GM10248 (cell line): ENCODE data around the gene FUT3.

ENCODE experiments used
- CTCF ChIA-PET: fragments of 300-600 bp; sonication (Branson Sonifier 250); formaldehyde crosslinking; extraction: SDS; loops from one replicate; lab custom pipeline; 2021; ENCODE audit warnings: antibody characterized with exemption; lab: Yijun Ruan, JAX
- POLR2A ChIA-PET: fragments of 350-650 bp; sonication (Branson Sonifier 250); formaldehyde crosslinking; extraction: SDS; loops from one replicate; lab custom pipeline; 2020; ENCODE audit warnings: antibody characterized with exemption; lab: Yijun Ruan, JAX
- DNase-seq: peaks from one replicate; pipeline ENCODE4 v3.0.0; 2012; ENCODE audit errors: extremely low spot score
- TF ChIP-seq, protein P1 (sequence below): IDR thresholded peaks from 2 replicates; pipeline ENCODE4 v1.5.1; 2012; ENCODE audit warnings: mild to moderate bottlenecking, low read depth; ENCODE audit errors: extremely low read depth, missing control alignments, control extremely low read depth

FUT3 gene

DNA sequence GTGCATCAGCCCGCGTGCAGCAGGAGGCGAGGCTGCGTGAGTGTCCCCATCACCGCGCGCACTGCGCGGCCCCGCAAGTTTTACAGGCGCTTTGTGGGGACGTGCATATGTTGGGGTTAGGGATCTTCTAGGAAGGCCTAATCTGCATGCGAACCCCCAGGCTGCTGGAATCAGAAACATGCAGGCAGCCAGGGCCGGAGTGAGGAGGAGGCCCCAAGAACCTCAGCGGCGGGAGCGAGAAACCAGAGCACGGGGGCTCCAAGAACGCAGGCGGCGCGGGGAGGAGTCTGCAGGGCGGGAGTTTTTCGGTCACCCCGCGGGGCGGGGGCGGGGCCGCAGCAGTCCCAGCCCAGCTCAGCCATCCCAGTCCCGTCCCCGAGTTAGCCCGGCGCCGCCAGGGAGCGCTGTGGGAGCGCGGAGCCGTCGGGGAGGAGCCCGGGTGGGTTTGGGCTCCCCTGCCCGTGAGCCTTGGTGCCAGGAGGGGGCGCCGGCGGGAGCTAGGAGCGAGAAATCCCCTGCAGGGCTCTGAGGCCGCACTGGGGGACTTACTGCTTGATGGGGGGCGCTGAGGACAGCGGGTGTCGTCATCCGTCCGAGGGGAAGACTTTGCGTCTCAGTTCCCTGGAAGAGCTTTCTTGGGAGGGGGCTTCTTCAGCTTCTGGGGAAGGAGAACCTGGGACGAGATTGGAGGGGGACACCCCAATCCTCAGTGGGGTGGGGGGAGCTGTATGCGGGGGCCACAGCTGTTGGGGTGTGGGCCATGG, 47.3 kb downstream of the FUT3 start:
- ChIA-PET POLR2A (interaction anchor here (0.9 to 1.5 kb wide), 2 partner anchors 13 to 25 kb away, joined by 3 to 14 read pairs; partner anchors contain the start of gene DUS3L), CTCF (interaction anchor here (0.6 to 2.6 kb wide), 57 partner anchors 8 to 571 kb away, joined by 3 to 75 read pairs (median 4); partner anchors contain the start of genes CATSPERD, DUS3L, FUT6 and NDUFA11)
- TF ChIP-seq, protein P1, sequence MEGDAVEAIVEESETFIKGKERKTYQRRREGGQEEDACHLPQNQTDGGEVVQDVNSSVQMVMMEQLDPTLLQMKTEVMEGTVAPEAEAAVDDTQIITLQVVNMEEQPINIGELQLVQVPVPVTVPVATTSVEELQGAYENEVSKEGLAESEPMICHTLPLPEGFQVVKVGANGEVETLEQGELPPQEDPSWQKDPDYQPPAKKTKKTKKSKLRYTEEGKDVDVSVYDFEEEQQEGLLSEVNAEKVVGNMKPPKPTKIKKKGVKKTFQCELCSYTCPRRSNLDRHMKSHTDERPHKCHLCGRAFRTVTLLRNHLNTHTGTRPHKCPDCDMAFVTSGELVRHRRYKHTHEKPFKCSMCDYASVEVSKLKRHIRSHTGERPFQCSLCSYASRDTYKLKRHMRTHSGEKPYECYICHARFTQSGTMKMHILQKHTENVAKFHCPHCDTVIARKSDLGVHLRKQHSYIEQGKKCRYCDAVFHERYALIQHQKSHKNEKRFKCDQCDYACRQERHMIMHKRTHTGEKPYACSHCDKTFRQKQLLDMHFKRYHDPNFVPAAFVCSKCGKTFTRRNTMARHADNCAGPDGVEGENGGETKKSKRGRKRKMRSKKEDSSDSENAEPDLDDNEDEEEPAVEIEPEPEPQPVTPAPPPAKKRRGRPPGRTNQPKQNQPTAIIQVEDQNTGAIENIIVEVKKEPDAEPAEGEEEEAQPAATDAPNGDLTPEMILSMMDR = peak; percentile 98
- peak; percentile 96 for DNase-seq

DNA sequence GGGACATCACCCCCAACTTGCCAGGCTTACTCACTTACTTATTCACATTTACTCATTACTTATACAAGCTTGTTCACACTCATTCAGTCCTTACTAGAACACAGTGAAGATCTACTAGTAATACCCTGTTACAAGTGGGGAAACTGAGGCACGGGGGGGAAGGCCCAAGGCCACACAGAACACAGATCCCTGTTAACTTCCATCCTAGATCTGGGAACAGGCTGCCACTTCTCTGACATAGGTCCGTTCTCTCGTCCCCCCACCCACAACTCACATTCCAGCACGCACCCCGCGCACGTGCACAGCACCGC, 47.9 kb downstream of the FUT3 start:
- CTCF ChIA-PET = interaction anchor here (0.7 to 2.6 kb wide), 49 partner anchors 9 to 571 kb away, joined by 3 to 75 read pairs (median 5); partner anchors contain the start of genes CATSPERD, DUS3L, FUT6 and NDUFA11
- POLR2A ChIA-PET = interaction anchor here (1.5 kb wide), 1 partner anchor 25 kb away, joined by 14 read pairs; no protein-coding TSS in a partner anchor
- DNase-seq = no peak
- TF ChIP-seq, protein P1 = no peak

DNA sequence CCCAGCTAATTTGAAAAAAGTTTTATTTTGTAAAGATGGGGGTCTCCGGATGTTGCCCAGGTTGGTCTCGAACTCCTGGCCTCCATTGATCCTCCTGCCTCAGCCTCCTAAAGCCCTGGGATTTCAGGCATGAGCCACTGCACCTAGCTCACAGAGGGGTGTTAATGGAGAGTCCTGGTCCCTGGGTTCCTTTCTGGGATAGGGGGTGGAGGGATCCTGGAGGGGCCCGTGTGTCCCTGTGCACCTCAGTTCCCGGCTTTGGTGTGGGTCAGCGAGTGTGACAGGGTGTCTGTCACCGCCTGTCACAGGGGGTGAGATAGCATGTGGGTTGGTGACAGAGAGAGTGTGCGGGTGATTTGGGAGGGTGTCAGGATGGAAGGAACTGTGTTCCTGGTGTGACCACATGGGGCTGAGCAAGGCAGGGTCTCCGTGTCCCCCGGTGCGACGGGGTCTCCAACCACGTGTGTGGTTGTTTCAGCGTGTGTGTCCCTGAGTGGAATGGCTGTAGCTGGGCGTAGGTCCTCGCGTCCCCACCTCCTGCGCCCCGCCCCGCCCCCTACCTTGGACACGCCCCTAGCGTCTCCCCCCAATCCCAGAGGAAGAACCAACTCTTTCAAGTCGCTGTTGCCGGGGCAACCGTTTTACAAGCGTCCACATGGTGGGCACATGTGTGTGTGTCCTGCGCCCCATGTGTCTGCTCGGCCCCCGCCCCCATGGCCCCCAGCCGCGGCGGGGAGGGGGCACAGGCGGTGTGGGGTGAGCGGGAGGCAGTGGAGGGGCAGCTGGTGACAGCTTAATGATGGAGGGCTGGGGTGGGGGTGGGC, 49.2 kb downstream of the FUT3 start:
- ChIA-PET CTCF (interaction anchor here (2.6 kb wide), 1 partner anchor 220 kb away, joined by 48 read pairs; no protein-coding TSS in a partner anchor), POLR2A (interaction anchor here (2.0 kb wide), 1 partner anchor 26 kb away, joined by 7 read pairs; no protein-coding TSS in a partner anchor)
- TF ChIP-seq, protein P1 = no peak
- DNase-seq = no peak

DNA sequence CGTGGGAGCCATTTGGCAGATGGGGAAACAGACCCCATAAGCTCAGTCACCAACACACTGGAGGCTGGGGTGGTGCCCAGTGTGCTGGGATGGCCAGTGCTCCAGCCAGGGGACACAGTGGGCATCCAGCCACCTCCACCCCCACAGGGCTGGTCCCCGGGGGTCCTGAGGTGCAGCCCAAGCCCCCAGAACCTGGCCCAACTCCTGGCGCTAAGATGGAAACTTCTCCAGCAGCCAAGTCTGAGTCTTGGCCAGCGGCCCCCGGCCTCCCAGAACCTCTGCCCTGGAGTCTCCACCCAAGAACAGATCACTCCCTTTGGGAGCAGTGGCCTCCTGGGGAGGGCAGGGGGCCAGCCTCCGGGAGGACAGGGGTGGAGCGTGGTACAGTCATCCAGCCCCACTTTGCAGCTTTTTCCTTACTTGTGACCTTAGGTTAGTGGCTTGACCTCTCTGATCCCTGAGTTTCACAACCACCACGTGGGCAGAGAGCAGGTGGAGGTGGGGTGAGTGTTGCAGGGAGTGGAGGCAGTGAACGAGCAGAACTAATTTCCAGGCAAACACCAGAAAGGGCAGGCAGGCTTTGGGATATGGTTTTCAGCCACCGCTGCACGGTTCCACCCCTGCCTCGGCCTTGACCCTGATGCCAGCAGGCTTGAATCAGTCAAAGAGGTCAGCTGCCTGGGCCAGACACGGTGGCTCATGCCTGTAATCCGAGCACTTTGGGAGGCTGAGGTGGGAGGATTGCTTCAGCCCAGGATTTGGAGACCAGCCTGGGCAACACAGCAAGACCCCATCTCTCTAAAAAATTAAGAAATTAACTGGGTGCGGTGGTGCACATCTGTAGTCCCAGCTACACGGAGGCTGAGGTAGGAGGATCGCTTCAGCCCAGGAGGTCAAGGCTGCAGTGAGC, 50.6 kb downstream of the FUT3 start:
- TF ChIP-seq, protein P1 = no peak
- no peak for DNase-seq
- ChIA-PET POLR2A (interaction anchor here (2.0 kb wide), 1 partner anchor 28 kb away, joined by 7 read pairs; no protein-coding TSS in a partner anchor), CTCF (no interaction called here)

DNA sequence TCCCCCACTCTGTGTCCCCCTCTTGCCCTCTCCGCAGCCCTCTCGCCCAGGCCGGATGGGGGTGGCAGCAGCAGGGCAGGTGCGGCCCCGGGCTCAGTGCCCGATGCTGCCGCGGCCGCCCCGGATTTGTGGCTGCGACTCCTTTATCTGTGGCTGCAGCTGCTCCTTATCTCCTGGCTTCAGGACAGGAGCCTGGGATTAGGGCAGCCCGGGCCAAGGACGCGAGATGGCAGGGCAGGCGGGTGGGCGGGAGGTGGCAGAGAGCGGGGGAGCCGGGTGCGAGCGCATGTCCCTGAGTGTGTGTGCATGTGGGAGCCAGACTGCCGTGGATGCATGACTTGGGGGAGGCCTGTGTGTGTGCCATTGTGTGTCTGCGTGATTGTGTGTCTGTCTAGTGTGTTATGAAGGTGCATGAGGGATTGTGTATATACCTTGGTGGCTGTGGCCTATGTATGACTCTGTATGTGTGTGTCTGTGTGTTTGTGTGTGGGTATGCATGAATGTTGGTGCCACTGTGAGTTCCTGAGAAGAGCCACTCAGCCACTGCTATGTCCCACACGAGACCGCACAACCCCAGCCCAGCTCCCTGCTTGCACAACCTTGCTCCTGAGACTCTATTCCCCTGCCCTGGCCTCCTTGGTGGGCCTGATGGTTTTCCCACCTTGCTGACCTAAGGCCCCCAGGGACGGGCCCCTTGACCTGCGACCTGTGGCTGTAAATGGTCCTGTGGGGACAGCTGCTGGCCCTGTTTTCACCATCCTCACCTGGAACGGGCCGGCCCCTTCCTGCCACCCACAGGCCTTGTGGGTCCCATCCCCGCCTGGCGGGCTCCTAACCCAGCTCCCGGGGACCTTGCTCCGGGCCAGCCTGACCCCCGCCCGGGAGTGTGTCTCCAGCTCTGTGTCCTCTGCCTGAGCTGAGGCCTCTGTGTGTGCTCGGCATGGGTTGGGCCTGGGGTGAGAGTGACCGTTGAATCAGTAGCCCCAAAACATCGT, 51.7 kb downstream of the FUT3 start:
- DNase-seq = no peak
- POLR2A ChIA-PET = interaction anchor here (2.0 kb wide), 1 partner anchor 29 kb away, joined by 7 read pairs; no protein-coding TSS in a partner anchor
- TF ChIP-seq, protein P1 = no peak
- CTCF ChIA-PET = interaction anchor here (0.8 kb wide), 1 partner anchor 223 kb away, joined by 3 read pairs; no protein-coding TSS in a partner anchor
